IgD-negative memory B cell (primary cell): Measurements from ENCODE around the gene FKBP1A. TPM values are rescaled to one million over a fixed set of nuclear protein-coding genes. Genes with fewer than 3 reads are reported as not detected.

Experiments
- H3K27ac Mint-ChIP-seq, 3 donors: one replicate each; pipeline ENCODE4 v1.8.0; 2020 to 2022; ENCODE audit warnings: mild to moderate bottlenecking in 3 of 3, mixed read lengths in 3 of 3, moderate library complexity in 1 of 3
- H3K27me3 Mint-ChIP-seq: one replicate; pipeline ENCODE4 v1.8.0; 2021; ENCODE audit warnings: mixed read lengths
- H3K36me3 Mint-ChIP-seq: one replicate; pipeline ENCODE4 v1.8.0; 2020; ENCODE audit warnings: mild to moderate bottlenecking, mixed read lengths
- H3K4me1 Mint-ChIP-seq, 3 donors: one replicate each; pipeline ENCODE4 v1.8.0; 2020 to 2022; ENCODE audit warnings: mixed read lengths in 3 of 3, mild to moderate bottlenecking in 1 of 3
- H3K4me3 Mint-ChIP-seq, 4 donors: one replicate each; pipeline ENCODE4 v1.8.0; 2020 to 2022; ENCODE audit warnings: mild to moderate bottlenecking in 4 of 4, mixed read lengths in 4 of 4, moderate library complexity in 3 of 4
- H3K9me3 Mint-ChIP-seq, 3 donors: one replicate each; pipeline ENCODE4 v1.8.0; 2020 to 2021; ENCODE audit warnings: mixed read lengths in 3 of 3, mild to moderate bottlenecking in 1 of 3
- polyA plus RNA-seq: library from polyadenylated mRNA; unstranded; fragments of 300-500 nt; fragmentation: Illumina TruSeq; gene quantifications from one replicate; pipeline ENCODE4 v1.2.3, GENCODE V29; 2021

FKBP1A gene
- polyA plus RNA-seq, 1 donor from 2014 or later: 36.1 TPM

- peaks cover 1% of the 10 kb centered on the region for H3K36me3 Mint-ChIP-seq
- H3K4me1 Mint-ChIP-seq: peaks cover 0 to 3% (median 0%) of the 10 kb centered on the region in 3 donors
- no peaks in the 10 kb centered on the region for H3K9me3 Mint-ChIP-seq
- peak overlapping the region in 1 of 4 donors; percentile 33 for H3K4me3 Mint-ChIP-seq
- H3K27me3 Mint-ChIP-seq: no peaks in the 10 kb centered on the region
- peak overlapping the region in 2 of 3 donors; percentile 57 to 74 for H3K27ac Mint-ChIP-seq
Observed at GRCh38 chr20:1320902-1321653, 71.8 kb downstream of the FKBP1A start.

GRCh38 chr20:1320016-1320415, 72.8 kb downstream of the FKBP1A start:
- Mint-ChIP-seq H3K4me1 (peaks cover 0 to 3% (median 0%) of the 10 kb centered on the region in 3 donors), H3K9me3 (no peaks in the 10 kb centered on the region), H3K36me3 (peaks cover 1% of the 10 kb centered on the region), H3K4me3 (no peak overlapping the region), H3K27me3 (no peaks in the 10 kb centered on the region), H3K27ac (peak overlapping the region in 2 of 3 donors; percentile 37 to 57)

- peak overlapping the region in 1 of 3 donors; percentile 40 for H3K27ac Mint-ChIP-seq
- no peaks in the 10 kb centered on the region for H3K27me3 Mint-ChIP-seq
- no peak overlapping the region for H3K4me3 Mint-ChIP-seq
- H3K9me3 Mint-ChIP-seq: no peaks in the 10 kb centered on the region
- H3K36me3 Mint-ChIP-seq: peaks cover 1% of the 10 kb centered on the region
- peaks cover 0 to 3% (median 0%) of the 10 kb centered on the region in 3 donors for H3K4me1 Mint-ChIP-seq
Observed at GRCh38 chr20:1319462-1319861, 73.4 kb downstream of the FKBP1A start.

GRCh38 chr20:1319051-1319450, 73.8 kb downstream of the FKBP1A start:
- H3K36me3 Mint-ChIP-seq: peaks cover 1% of the 10 kb centered on the region
- no peaks in the 10 kb centered on the region for H3K27me3 Mint-ChIP-seq
- H3K4me3 Mint-ChIP-seq: no peak overlapping the region
- H3K27ac Mint-ChIP-seq: peak overlapping the region in 2 of 3 donors; percentile 40 to 85
- H3K4me1 Mint-ChIP-seq: peaks cover 0 to 3% (median 0%) of the 10 kb centered on the region in 3 donors
- H3K9me3 Mint-ChIP-seq: no peaks in the 10 kb centered on the region

Other genes with a start within 250 kb of the FKBP1A start
- gene TMEM74B, start 208.1 kb downstream of the FKBP1A start, polyA plus RNA-seq: 0.80 TPM
- not detected for gene C20orf202, start 189.6 kb downstream of the FKBP1A start, polyA plus RNA-seq
- gene RAD21L1, start 167.0 kb downstream of the FKBP1A start, polyA plus RNA-seq: not detected
- gene SNPH, start 126.8 kb downstream of the FKBP1A start, polyA plus RNA-seq: 1.3 TPM
- gene SDCBP2, start 63.9 kb downstream of the FKBP1A start, polyA plus RNA-seq: 0.91 TPM
- 112 TPM for gene NSFL1C, start 73.8 kb upstream of the FKBP1A start, polyA plus RNA-seq
- 0.15 TPM for gene SIRPB2, start 98.4 kb upstream of the FKBP1A start, polyA plus RNA-seq
- not detected for gene SIRPD, start 164.7 kb upstream of the FKBP1A start, polyA plus RNA-seq
- gene SIRPB1, start 227.0 kb upstream of the FKBP1A start, polyA plus RNA-seq: 2.0 TPM